Left lung (tissue), 10 donors: ENCODE measurements around the gene ZC3H12C. TPM values are rescaled to one million over a fixed set of nuclear protein-coding genes. Genes with fewer than 3 reads are reported as not detected.
"Not testable (repeated sequence)": the region's sequence is repeated elsewhere in the genome, so short reads cannot be mapped to it uniquely, and the experiment has no call there.

Source experiments
- ATAC-seq: fragments of 200-7000 bp; cut with Tn5 transposase; one replicate; pipeline ENCODE4 v1.9.1; 2020; ENCODE audit warnings: moderate library complexity
- DNase-seq, 4 donors: peaks; one replicate each; pipeline ENCODE4 v3.0.0-alpha.2; 2013 to 2020
- H3K27ac ChIP-seq, 2 donors: fragments of 200-600 bp; sonication (generic) in 1 of 2; one replicate each; pipeline versions ENCODE4 v1.5.0 to v1.8.0; 2020 to 2021
- H3K27me3 ChIP-seq, 2 donors: fragments of 200-600 bp; sonication (generic) in 1 of 2; one replicate each; pipeline versions ENCODE4 v1.5.0 to v1.8.0; 2020 to 2021
- H3K36me3 ChIP-seq, 2 donors: fragments of 200-600 bp; sonication (generic) in 1 of 2; one replicate each; pipeline versions ENCODE4 v1.5.0 to v1.8.0; 2020 to 2021
- H3K4me1 ChIP-seq, 2 donors: fragments of 200-600 bp; one replicate each; pipeline ENCODE4 v1.8.0; 2021
- H3K4me3 ChIP-seq, 2 donors: fragments of 200-600 bp; sonication (generic) in 1 of 2; one replicate each; pipeline versions ENCODE4 v1.5.0 to v1.8.0; 2020 to 2021; ENCODE audit warnings: mild to moderate bottlenecking in 1 of 2
- H3K9me3 ChIP-seq, 2 donors: fragments of 200-600 bp; sonication (generic) in 1 of 2; one replicate each; pipeline versions ENCODE4 v1.5.0 to v1.8.0; 2020 to 2021
- intact Hi-C, 2 donors: fragments of 100-400 bp; cut with DNase I; formaldehyde crosslinking; loops; one replicate each; pipeline versions ENCODE4 v1.11.2 to v1.14.2; 2022
- polyA plus RNA-seq, 6 donors: library from polyadenylated mRNA; unstranded; fragments of 120-200 nt; gene quantifications; one replicate each; pipeline ENCODE4 v1.2.1, GENCODE V29; 2013; ENCODE audit not compliant: insufficient read length in 6 of 6
- total RNA-seq, 2 donors: library from RNA; stranded (reverse); fragmentation: NEBNext Ultra II Directional; extraction: Animal tissue kit (Norgen Biotek cat#: 25700); gene quantifications; one replicate each; pipeline ENCODE4 v1.2.1, GENCODE V29; 2021
- TF ChIP-seq, protein P1 (sequence below), 2 donors: fragments of 200-600 bp; sonication (generic) in 1 of 2; IDR thresholded peaks; one replicate each; pipeline versions ENCODE4 v1.5.0 to v1.8.0; 2021; ENCODE audit warnings: antibody characterized with exemption in 2 of 2
- donor health status: DM: no; HTN: yes; CAD: no.
- donor health status: DM: no; HTN: no; CAD: no.

The ZC3H12C gene
- total and polyA plus RNA-seq, 8 donors, result 7.4 to 16.2 (median 9.2) TPM

DNA sequence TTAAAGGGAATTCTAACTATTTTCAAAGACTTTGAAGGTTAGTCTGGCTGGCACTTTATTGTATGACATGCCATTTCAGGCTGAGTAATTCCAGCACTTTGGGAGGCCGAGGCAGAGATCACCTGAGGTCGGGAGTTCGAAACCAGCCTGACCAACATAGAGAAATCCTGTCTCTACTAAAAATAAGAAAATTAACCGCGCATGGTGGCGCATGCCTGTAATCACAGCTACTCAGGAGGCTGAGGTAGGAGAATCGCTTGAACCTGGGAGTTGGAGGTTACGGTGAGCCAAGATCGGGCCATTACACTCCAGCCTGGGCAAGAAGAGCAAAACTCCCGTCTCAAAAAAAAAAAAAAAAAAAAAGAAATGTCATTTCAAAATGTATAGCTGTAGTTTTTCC, 107.6 kb downstream of the ZC3H12C start:
- DNase-seq (no peak), ATAC-seq (no peak)
- TF ChIP-seq, protein P1, sequence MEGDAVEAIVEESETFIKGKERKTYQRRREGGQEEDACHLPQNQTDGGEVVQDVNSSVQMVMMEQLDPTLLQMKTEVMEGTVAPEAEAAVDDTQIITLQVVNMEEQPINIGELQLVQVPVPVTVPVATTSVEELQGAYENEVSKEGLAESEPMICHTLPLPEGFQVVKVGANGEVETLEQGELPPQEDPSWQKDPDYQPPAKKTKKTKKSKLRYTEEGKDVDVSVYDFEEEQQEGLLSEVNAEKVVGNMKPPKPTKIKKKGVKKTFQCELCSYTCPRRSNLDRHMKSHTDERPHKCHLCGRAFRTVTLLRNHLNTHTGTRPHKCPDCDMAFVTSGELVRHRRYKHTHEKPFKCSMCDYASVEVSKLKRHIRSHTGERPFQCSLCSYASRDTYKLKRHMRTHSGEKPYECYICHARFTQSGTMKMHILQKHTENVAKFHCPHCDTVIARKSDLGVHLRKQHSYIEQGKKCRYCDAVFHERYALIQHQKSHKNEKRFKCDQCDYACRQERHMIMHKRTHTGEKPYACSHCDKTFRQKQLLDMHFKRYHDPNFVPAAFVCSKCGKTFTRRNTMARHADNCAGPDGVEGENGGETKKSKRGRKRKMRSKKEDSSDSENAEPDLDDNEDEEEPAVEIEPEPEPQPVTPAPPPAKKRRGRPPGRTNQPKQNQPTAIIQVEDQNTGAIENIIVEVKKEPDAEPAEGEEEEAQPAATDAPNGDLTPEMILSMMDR (IDR thresholded peaks at IDR 0.05), result no peak
- Histone ChIP-seq H3K9me3 (no peaks in the 10 kb centered on the region), H3K4me1 (peaks cover 0 to 4% of the 10 kb centered on the region in 2 donors), H3K4me3 (no peak overlapping the region), H3K36me3 (no peaks in the 10 kb centered on the region), H3K27me3 (no peaks in the 10 kb centered on the region), H3K27ac (no peak overlapping the region)
- intact Hi-C loops, result loop anchor here (5.0 to 10.0 kb wide), 3 partner anchors 171 to 231 kb away; no protein-coding TSS in a partner anchor

DNA sequence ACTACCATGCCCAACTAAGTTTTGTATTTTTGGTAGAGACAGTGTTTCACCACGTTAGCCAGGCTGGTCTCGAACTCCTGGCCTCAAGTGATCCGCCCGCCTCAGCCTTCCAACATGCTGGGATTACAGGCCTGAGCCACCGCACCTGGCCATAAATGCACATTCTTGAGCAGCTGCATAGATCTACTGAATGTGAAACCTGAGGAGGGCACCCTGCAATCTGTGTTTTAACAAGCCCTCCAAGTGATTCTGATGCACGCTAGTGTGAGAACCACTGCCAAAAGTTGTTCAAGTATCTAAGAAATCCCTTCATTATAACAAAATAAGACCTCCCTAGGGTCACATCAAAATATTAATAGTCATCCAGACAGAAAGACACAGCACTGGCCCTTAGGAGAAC, 113.9 kb downstream of the ZC3H12C start:
- no peak for DNase-seq
- no peaks in the 10 kb centered on the region for H3K36me3 ChIP-seq
- no peak for ATAC-seq
- H3K4me1 ChIP-seq, result no peaks in the 10 kb centered on the region
- no peak overlapping the region for H3K27ac ChIP-seq
- TF ChIP-seq, protein P1 (IDR thresholded peaks at IDR 0.05), result no peak
- H3K4me3 ChIP-seq, result no peak overlapping the region
- no peaks in the 10 kb centered on the region for H3K27me3 ChIP-seq
- no peaks in the 10 kb centered on the region for H3K9me3 ChIP-seq
- intact Hi-C loops, result loop anchor here in 1 of 2 donors (10.0 kb wide), 1 partner anchor 168 kb away; no protein-coding TSS in a partner anchor

DNA sequence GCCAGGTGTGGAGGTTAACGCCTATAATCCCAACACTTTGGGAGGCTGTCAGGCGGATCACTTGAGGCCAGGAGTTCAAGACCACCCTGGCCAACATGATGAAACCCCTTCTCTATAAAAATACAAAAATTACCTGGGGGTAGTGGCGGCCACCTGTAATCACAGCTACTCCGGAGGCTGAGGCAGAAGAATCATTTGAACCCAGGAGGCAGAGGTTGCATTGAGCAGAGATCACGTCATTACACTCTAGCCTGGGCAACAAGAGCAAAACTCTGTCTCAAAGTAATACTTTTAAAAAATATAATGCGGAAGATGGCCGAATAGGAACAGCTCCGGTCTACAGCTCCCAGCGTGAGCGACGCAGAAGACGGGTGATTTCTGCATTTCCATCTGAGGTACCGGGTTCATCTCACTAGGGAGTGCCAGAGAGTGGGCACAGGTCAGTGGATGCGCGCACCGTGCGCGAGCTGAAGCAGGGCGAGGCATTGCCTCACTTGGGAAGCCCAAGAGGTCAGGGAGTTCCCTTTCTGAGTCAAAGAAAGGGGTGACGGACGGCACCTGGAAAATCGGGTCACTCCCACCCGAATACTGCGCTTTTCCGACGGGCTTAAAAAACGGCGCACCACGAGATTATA, 115.6 kb downstream of the ZC3H12C start:
- peak in 2 of 4 donors; percentile 5 to 77 for DNase-seq
- H3K27me3 ChIP-seq, result not testable (repeated sequence)

GRCh38 chr11:110209313-110209694, 116.1 kb downstream of the ZC3H12C start:
- intact Hi-C loops, result loop anchor here in 1 of 2 donors (10.0 kb wide), 1 partner anchor 165 kb away; no protein-coding TSS in a partner anchor
- peak overlapping the region; percentile 17 to 28 for H3K4me3 ChIP-seq

More for the DNA sequence above, 115.6 kb downstream of the ZC3H12C start:
- H3K36me3 ChIP-seq, H3K4me1 ChIP-seq, H3K27ac ChIP-seq, H3K9me3 ChIP-seq: not testable (repeated sequence)
- H3K4me3 ChIP-seq, result peak overlapping the region; percentile 17 to 28
- ATAC-seq, result peak; percentile 23
- intact Hi-C loops, result loop anchor here in 1 of 2 donors (10.0 kb wide), 1 partner anchor 166 kb away; no protein-coding TSS in a partner anchor

GRCh38 chr11:110217223-110217877, 124.2 kb downstream of the ZC3H12C start:
- TF ChIP-seq, protein P1 (IDR thresholded peaks at IDR 0.05), result no peak
- Histone ChIP-seq H3K9me3 (no peaks in the 10 kb centered on the region), H3K4me1 (no peaks in the 10 kb centered on the region), H3K27me3 (no peaks in the 10 kb centered on the region), H3K36me3 (no peaks in the 10 kb centered on the region), H3K4me3 (no peak overlapping the region), H3K27ac (no peak overlapping the region)
- intact Hi-C loops, result no loop called here
- DNase-seq (no peak), ATAC-seq (no peak)

More at GRCh38 chr11:110209313-110209694, 116.1 kb downstream of the ZC3H12C start:
- H3K27ac ChIP-seq, H3K4me1 ChIP-seq, H3K36me3 ChIP-seq, H3K27me3 ChIP-seq, ATAC-seq, DNase-seq, H3K9me3 ChIP-seq: not testable (repeated sequence)

DNA sequence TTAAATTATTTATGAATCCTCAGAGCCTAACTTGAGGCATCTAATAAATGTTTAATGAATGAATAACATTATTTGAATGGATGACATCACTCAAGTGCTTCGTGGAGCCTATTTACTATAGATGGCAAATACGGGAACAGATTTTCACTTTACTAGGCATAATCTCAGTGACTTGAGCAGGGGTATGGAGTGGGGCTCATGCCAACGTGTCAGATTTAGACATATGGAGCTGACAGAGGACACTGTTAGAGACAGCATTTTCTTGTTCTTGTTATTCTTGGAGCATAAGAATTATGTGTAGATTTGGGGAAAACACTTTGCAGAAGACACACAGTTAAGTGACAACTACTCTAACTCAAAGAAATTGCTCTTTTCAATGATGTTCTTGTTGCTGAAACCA, 124.7 kb downstream of the ZC3H12C start:
- H3K27me3 ChIP-seq, result no peaks in the 10 kb centered on the region
- DNase-seq, result no peak
- no peak overlapping the region for H3K4me3 ChIP-seq
- no peaks in the 10 kb centered on the region for H3K36me3 ChIP-seq
- H3K4me1 ChIP-seq, result no peaks in the 10 kb centered on the region
- intact Hi-C loops, result no loop called here
- TF ChIP-seq, protein P1 (IDR thresholded peaks at IDR 0.05), result no peak
- H3K27ac ChIP-seq, result no peak overlapping the region
- ATAC-seq, result no peak
- no peaks in the 10 kb centered on the region for H3K9me3 ChIP-seq
